GM18867 (cell line): Measurements from ENCODE around the gene SERTAD1.

Experiments used
- ATAC-seq: cut with Tn5 transposase; IDR thresholded peaks from one replicate; pipeline ENCODE4 v1.9.1; 2021; ENCODE audit warnings: mild to moderate bottlenecking, moderate library complexity; ENCODE audit not compliant: unreplicated experiment

SERTAD1 gene

GRCh38 chr19:40380199-40381037 lies 45.4 kb downstream of the SERTAD1 start:
- ATAC-seq = no peak

DNA sequence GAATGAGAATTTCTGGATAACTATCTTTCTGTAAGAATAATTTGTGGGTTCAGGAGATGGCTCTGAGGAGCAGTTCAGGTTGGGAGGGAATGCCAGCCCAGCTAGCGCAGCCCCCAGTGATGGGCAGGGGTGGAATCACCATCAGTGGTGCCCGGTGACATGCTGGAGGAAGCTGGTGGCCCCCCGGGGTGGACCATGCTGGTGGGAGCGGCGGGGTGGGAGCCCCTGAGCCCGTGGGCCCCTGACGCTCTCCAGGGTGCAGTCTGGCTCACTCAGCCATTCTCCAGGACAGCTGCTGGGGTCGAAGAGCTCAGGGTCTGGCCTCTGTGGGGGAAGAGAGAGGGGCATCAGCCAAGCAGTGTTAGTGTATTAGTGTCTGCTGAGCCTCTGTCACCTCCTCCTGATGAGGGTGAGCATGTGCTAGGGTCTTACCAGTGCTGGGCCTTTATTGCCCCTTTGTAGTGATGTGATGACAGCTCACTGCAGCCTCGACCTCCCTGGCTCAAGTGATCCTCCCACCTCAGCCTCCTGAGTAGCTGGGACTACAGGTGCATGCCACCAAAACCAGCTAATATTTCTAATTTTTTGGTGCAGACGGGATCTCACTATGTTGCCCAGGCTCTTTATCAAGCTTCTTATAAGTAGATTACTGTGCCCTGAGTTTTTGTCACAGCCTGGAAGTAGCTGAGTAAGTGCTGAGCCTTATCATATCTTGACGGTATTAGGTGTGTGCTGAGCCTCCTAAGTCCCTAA lies 46.2 kb downstream of the SERTAD1 start:
- no peak for ATAC-seq

DNA sequence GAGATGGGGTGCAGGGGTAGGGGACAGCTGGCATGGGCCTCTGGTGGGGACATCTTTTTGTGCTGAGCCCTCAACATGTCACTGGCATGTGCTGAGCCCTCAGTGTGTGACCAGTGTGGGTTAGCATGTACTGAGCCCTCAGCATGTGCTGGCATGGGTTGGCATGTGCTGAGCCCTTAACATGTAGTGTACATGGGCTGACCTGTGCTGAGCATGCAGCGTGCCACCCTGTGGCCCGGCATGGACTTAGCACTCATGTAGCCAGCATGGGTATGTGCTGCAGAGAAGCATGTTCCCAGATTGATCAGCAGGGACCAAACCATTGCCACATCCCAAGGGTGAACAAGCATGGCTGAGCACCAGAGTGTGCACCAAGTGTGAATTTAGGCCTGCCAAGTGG lies 47.3 kb downstream of the SERTAD1 start:
- no peak for ATAC-seq

GRCh38 chr19:40377876-40378385 lies 47.9 kb downstream of the SERTAD1 start:
- no peak for ATAC-seq

GRCh38 chr19:40376286-40376862 lies 49.4 kb downstream of the SERTAD1 start:
- no peak for ATAC-seq

DNA sequence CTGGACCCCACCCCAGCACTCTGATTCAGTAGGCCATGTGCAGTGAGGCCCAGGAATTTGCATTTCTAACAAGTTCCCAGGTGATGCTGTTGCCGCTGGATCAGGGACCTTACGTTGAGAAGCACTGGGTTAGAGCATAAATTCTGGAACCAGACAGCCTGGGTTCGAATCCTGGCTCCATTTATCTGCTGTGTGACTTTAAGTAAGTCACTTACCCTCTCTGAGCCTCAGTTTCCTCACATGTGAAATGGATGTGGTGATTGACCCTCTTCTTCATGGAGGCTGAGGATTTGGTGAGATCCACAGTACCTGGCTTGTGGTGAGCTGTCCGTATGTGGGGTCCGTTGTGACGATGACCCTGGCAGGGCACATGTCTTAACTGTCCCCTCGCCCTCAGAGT lies 51.7 kb downstream of the SERTAD1 start:
- ATAC-seq = no peak

GRCh38 chr19:40371802-40372122 lies 54.0 kb downstream of the SERTAD1 start:
- ATAC-seq = no peak
